GM23248 (cell line): Measurements from ENCODE around the gene NUMA1.

Experiments used
- EZH2 ChIP-seq: fragments of 200-600 bp; sonication (generic); IDR thresholded peaks from 2 replicates; pipeline ENCODE4 v1.6.1; 2018; ENCODE audit warnings: antibody characterized with exemption, mild to moderate bottlenecking; ENCODE audit not compliant: insufficient read depth, poor library complexity, severe bottlenecking
- EZH2phosphoT487 ChIP-seq: fragments of 200-600 bp; sonication (generic); IDR thresholded peaks from 2 replicates; pipeline ENCODE4 v1.6.1; 2018; ENCODE audit warnings: antibody characterized with exemption, moderate library complexity, mild to moderate bottlenecking, low read depth; ENCODE audit not compliant: insufficient read depth

GRCh38 chr11:72102631-72102945 lies 22.2 kb upstream of the NUMA1 start:
- TF ChIP-seq EZH2 (no peak), EZH2phosphoT487 (no peak)
